SK-N-SH (cell line): Measurements from ENCODE around the gene GLRA1. TPM values are rescaled to one million over a fixed set of nuclear protein-coding genes. Genes with fewer than 3 reads are reported as not detected.
A peak's percentile ranks its signal among the peaks of the same experiment; 100 is the strongest.

Experiments
- CTCF ChIA-PET: fragments of 300-600, 350-600 bp; formaldehyde crosslinking; extraction: SDS; loops from one replicate; lab custom pipeline; 2021; lab: Yijun Ruan, JAX
- POLR2A ChIA-PET: fragments of 350-600 bp; sonication (Branson Sonifier 250); formaldehyde crosslinking; extraction: SDS; loops from one replicate; lab custom pipeline; 2020; ENCODE audit warnings: antibody characterized with exemption, inconsistent platforms; lab: Yijun Ruan, JAX
- DNase-seq: peaks from one replicate; pipeline ENCODE4 v3.0.0; 2012
- H2AFZ ChIP-seq: fragments of 200-600 bp; sonication (generic); 2 replicates; pipeline ENCODE4 v1.8.1; 2016; ENCODE audit warnings: antibody characterized with exemption, mild to moderate bottlenecking, low read depth
- H3F3A ChIP-seq: fragments of 200-600 bp; sonication (generic); replicated peaks from 2 replicates; pipeline ENCODE3; 2016; ENCODE audit warnings: antibody characterized with exemption, mild to moderate bottlenecking; ENCODE audit not compliant: insufficient read depth
- H3K27ac ChIP-seq, 2 experiments: fragments of 200-500 bp in 1 of 2; fragments of 200-600 bp in 1 of 2; sonication (Bioruptor generic) in 1 of 2; sonication (generic), shearing (Covaris generic) in 1 of 2; 2 replicates each; pipeline versions ENCODE4 v1.5.1 to v1.6.1; 2014 to 2016; ENCODE audit warnings: low read depth in 2 of 2, inconsistent platforms in 1 of 2, low read length in 1 of 2, mild to moderate bottlenecking in 1 of 2, mixed read lengths in 1 of 2
- H3K27me3 ChIP-seq: fragments of 200-600 bp; sonication (generic), shearing (Covaris generic); 2 replicates; pipeline ENCODE4 v1.6.1; 2016; ENCODE audit warnings: mixed run types; ENCODE audit not compliant: insufficient read depth
- H3K36me3 ChIP-seq, 2 experiments: fragments of 200-500 bp in 1 of 2; fragments of 200-600 bp in 1 of 2; sonication (Bioruptor generic) in 1 of 2; sonication (generic) in 1 of 2; replicated peaks in 1 of 2; 2 replicates each; pipeline versions ENCODE3 to v1.5.1; 2014 to 2016; ENCODE audit warnings: low read length in 1 of 2, mild to moderate bottlenecking in 1 of 2; ENCODE audit not compliant: insufficient read depth in 2 of 2, control insufficient read depth in 1 of 2
- H3K4me1 ChIP-seq, 2 experiments: fragments of 200-500 bp in 1 of 2; fragments of 200-600 bp in 1 of 2; sonication (Bioruptor generic) in 1 of 2; sonication (generic), shearing (Covaris generic) in 1 of 2; 2 replicates each; pipeline versions ENCODE4 v1.5.1 to v1.6.1; 2014 to 2016; ENCODE audit warnings: low read depth in 1 of 2, low read length in 1 of 2, mixed run types in 1 of 2; ENCODE audit not compliant: insufficient read depth in 2 of 2, control insufficient read depth in 1 of 2
- H3K4me2 ChIP-seq: fragments of 200-600 bp; sonication (generic), shearing (Covaris generic); 2 replicates; pipeline ENCODE4 v1.6.1; 2017; ENCODE audit warnings: mixed run types
- H3K4me3 ChIP-seq, 2 experiments: fragments of 200-500 bp in 1 of 2; fragments of 200-600 bp in 1 of 2; sonication (Bioruptor generic) in 1 of 2; sonication (generic), shearing (Covaris generic) in 1 of 2; 2 replicates each; pipeline versions ENCODE4 v1.5.1 to v1.8.1; 2014 to 2016; ENCODE audit warnings: low read depth in 2 of 2, inconsistent platforms in 1 of 2, low read length in 1 of 2, mild to moderate bottlenecking in 1 of 2, mixed read lengths in 1 of 2, moderate library complexity in 1 of 2
- H3K79me2 ChIP-seq: fragments of 200-600 bp; sonication (generic); 2 replicates; pipeline ENCODE4 v1.8.1; 2017; ENCODE audit warnings: mild to moderate bottlenecking; ENCODE audit not compliant: insufficient read depth
- H3K9ac ChIP-seq: fragments of 200-600 bp; sonication (generic); 2 replicates; pipeline ENCODE4 v1.6.1; 2017; ENCODE audit warnings: mixed run types
- H3K9me2 ChIP-seq: fragments of 200-600 bp; sonication (generic); 2 replicates; pipeline ENCODE4 v1.6.1; 2017; ENCODE audit warnings: mixed run types
- H3K9me3 ChIP-seq: fragments of 200-600 bp; sonication (generic); 2 replicates; pipeline ENCODE4 v1.6.1; 2017; ENCODE audit warnings: mixed run types, mild to moderate bottlenecking, moderate library complexity
- H4K20me1 ChIP-seq: fragments of 200-600 bp; sonication (generic); 2 replicates; pipeline ENCODE4 v1.6.1; 2017; ENCODE audit warnings: mild to moderate bottlenecking, mixed run types; ENCODE audit not compliant: insufficient read depth
- EP300 ChIP-seq, 2 experiments: IDR thresholded peaks; 2 replicates each; pipeline versions ENCODE4 v1.4.0 to v1.6.1; 2012; ENCODE audit warnings: borderline replicate concordance in 1 of 2, low read depth in 1 of 2, low read length in 1 of 2
- EZH2phosphoT487 ChIP-seq: fragments of 200-600 bp; sonication (generic); IDR thresholded peaks from 2 replicates; pipeline ENCODE4 v1.6.1; 2017; ENCODE audit warnings: low read depth, mixed run types, mild to moderate bottlenecking, antibody characterized with exemption, moderate library complexity, borderline replicate concordance
- FOSL2 ChIP-seq: IDR thresholded peaks from 2 replicates; pipeline ENCODE4 v1.4.0; 2012; ENCODE audit warnings: low read depth, mild to moderate bottlenecking, moderate library complexity, borderline replicate concordance
- GABPA ChIP-seq: IDR thresholded peaks from 2 replicates; pipeline ENCODE4 v1.4.0; 2012; ENCODE audit warnings: low read depth, mild to moderate bottlenecking
- NRF1 ChIP-seq: IDR thresholded peaks from 2 replicates; pipeline ENCODE4 v1.6.1; 2012; ENCODE audit warnings: low read depth, mild to moderate bottlenecking, low read length
- RCOR1 ChIP-seq: fragments of 150-350 bp; IDR thresholded peaks from 2 replicates; pipeline ENCODE4 v1.6.1; 2017; ENCODE audit warnings: antibody characterized with exemption, low read length
- SIN3A ChIP-seq: IDR thresholded peaks from 2 replicates; pipeline ENCODE4 v1.6.1; 2012; ENCODE audit warnings: low read depth, mild to moderate bottlenecking, low read length, moderate library complexity, borderline replicate concordance
- TAF1 ChIP-seq: IDR thresholded peaks from 2 replicates; pipeline ENCODE4 v1.6.1; 2012; ENCODE audit warnings: low read depth, mild to moderate bottlenecking, low read length, moderate library complexity, borderline replicate concordance
- TCF12 ChIP-seq: IDR thresholded peaks from 2 replicates; pipeline ENCODE4 v1.4.0; 2012
- TEAD4 ChIP-seq: IDR thresholded peaks from 2 replicates; pipeline ENCODE4 v1.4.0; 2012; ENCODE audit warnings: mild to moderate bottlenecking, borderline replicate concordance; ENCODE audit not compliant: insufficient read depth
- YY1 ChIP-seq: IDR thresholded peaks from 2 replicates; pipeline ENCODE4 v1.4.0; 2012; ENCODE audit warnings: low read depth, mild to moderate bottlenecking
- WGBS: methylation state at CpG from one replicate; pipeline ENCODE4 v1.1.6; 2017; ENCODE audit warnings: low lambda C conversion rate; 5-methylcytosine and 5-hydroxymethylcytosine counted together
- polyA plus RNA-seq, 3 experiments: library from polyadenylated mRNA; depleted of rRNA; stranded (reverse); fragments of >200 nt; gene quantifications; 2 replicates each; pipeline ENCODE4 v1.2.3, GENCODE V29; 2012
- TF ChIP-seq, protein P1 (sequence below): IDR thresholded peaks from 2 replicates; pipeline ENCODE4 v1.4.0; 2012; ENCODE audit warnings: low read depth, borderline replicate concordance

Gene GLRA1
- polyA plus RNA-seq, 1 of the 3 experiments (the other 2 are of a cell fraction): not detected

DNA sequence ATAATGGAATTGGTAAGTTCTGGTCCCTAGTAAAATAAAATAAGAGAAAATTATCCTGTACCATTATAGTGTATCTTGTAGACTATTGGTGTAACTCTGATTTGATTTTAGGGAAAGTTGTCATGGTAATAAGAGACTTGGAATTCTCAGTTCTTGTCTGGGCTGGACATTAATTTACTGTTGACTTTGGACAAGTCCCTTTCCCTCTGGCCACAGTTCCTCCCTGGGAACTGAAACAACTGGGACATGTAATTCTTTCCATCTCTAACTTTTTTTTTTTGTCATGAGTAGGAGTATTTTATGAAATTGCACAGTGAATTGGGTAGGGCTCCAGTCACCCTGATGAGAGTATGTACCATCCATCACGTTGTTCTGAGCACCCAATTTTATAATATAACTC lies 15.0 kb downstream of the GLRA1 start:
- H3K79me2 ChIP-seq: no peaks in the 10 kb centered on the region
- CTCF ChIA-PET: interaction anchor here (1.6 kb wide), 1 partner anchor 14 kb away, joined by 6 read pairs; no protein-coding TSS in a partner anchor

DNA sequence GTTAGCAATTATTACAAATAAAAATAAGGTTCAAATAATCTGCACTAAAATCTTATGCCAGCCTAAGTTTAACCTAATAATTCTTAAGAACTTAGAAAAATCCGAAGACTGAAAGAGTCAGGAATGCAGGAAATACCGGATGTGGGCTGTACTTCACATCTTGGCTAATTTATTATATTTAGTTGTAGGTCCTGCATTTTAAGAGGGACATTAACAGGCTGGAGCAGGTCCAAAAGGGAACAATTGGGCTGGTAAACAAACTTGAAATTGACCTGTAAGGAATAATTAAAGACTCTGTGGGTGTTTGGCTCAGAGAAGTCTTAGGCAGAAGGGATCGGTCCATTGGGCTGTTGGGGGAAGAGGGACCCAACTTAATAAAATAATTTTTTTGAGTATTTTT lies 18.4 kb downstream of the GLRA1 start:
- H4K20me1 ChIP-seq: no peaks in the 10 kb centered on the region
- no peaks in the 10 kb centered on the region for H3K79me2 ChIP-seq
- H3K27ac ChIP-seq: no peak overlapping the region
- no peak for DNase-seq
- H2AFZ ChIP-seq: peak overlapping the region; percentile 5; the same call in 1 of the 2 replicates
- no peaks in the 10 kb centered on the region for H3K27me3 ChIP-seq
- no peak for TF ChIP-seq EP300 (IDR thresholded peaks at IDR 0.05; ENCODE audit: borderline replicate concordance in 1 of 2, low read depth in 1 of 2, low read length in 1 of 2)
- TF ChIP-seq, all 33 proteins: peak for 0
- Histone ChIP-seq H3K9ac (no peak overlapping the region), H3K4me1 (peaks cover 0 to 20% of the 10 kb centered on the region in 2 experiments; a peak in 2 of 4 replicates), H3K4me2 (no peak overlapping the region), H3K36me3 (no peaks in the 10 kb centered on the region), H3F3A (no peaks in the 10 kb centered on the region), H3K4me3 (no peak overlapping the region), H3K9me2 (no peaks in the 10 kb centered on the region), H3K9me3 (no peaks in the 10 kb centered on the region)
- WGBS: 29% methylated on average over 3 of the region's 3 CpGs
- ChIA-PET POLR2A (no interaction called here), CTCF (no interaction called here)

More for the DNA sequence above, 15.0 kb downstream of the GLRA1 start:
- POLR2A ChIA-PET: no interaction called here
- no peak for DNase-seq
- H3K27ac ChIP-seq: no peak overlapping the region
- TF ChIP-seq NRF1: no peak
- TF ChIP-seq, protein P1, sequence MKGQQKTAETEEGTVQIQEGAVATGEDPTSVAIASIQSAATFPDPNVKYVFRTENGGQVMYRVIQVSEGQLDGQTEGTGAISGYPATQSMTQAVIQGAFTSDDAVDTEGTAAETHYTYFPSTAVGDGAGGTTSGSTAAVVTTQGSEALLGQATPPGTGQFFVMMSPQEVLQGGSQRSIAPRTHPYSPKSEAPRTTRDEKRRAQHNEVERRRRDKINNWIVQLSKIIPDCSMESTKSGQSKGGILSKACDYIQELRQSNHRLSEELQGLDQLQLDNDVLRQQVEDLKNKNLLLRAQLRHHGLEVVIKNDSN: no peak
- TF ChIP-seq TEAD4: no peak
- TF ChIP-seq EZH2phosphoT487: no peak
- no peak for TF ChIP-seq TCF12
- no peak for TF ChIP-seq RCOR1
- no peak for TF ChIP-seq YY1
- no peak for TF ChIP-seq TAF1
- TF ChIP-seq GABPA: no peak
- no peak for TF ChIP-seq FOSL2
- H4K20me1 ChIP-seq: no peaks in the 10 kb centered on the region
- no peaks in the 10 kb centered on the region for H3K27me3 ChIP-seq
- H2AFZ ChIP-seq: no peak overlapping the region
- no peak overlapping the region for H3K9ac ChIP-seq
- WGBS: 0% methylated on average over 1 of the region's 1 CpG
- H3K36me3 ChIP-seq: no peaks in the 10 kb centered on the region
- no peaks in the 10 kb centered on the region for H3F3A ChIP-seq
- H3K9me3 ChIP-seq: no peaks in the 10 kb centered on the region
- H3K9me2 ChIP-seq: no peaks in the 10 kb centered on the region
- no peak overlapping the region for H3K4me2 ChIP-seq
- no peak overlapping the region for H3K4me3 ChIP-seq
- peaks cover 0 to 16% of the 10 kb centered on the region in 2 experiments; a peak in 2 of 4 replicates for H3K4me1 ChIP-seq

DNA sequence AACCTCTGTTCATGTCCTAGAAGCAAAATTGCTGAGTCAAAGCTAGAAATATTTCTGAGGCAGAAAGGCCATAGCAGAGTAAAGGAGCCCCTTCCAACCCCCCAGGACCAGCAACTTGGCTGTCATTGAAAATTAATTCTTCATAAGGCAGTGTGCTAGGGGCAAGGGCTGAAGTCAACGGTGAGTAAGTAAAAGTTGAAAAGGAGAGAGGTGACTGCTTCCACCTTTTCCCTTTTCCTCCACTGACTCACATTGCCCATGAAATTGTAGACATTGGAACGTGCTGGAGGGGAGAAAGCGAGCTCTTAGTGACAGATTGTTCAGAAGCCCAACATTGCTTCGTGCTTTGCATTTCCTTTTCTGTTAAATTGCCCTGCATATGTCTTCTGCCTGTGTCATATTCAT lies 19.1 kb downstream of the GLRA1 start:
- H3K4me1 ChIP-seq: peaks cover 0 to 20% of the 10 kb centered on the region in 2 experiments; a peak in 2 of 4 replicates
- CTCF ChIA-PET: interaction anchor here (1.4 to 1.9 kb wide), 2 partner anchors 235 to 237 kb away, joined by 3 to 6 read pairs; no protein-coding TSS in a partner anchor
- H3K4me2 ChIP-seq: 0 out of 2 replicates have a peak overlapping the region, but pooled peaks have one; percentile 5
- 24% methylated on average over 4 of the region's 4 CpGs for WGBS
- H3K4me3 ChIP-seq: no peak overlapping the region
- no peaks in the 10 kb centered on the region for H3K79me2 ChIP-seq
- H3K27ac ChIP-seq: no peak overlapping the region
- H2AFZ ChIP-seq: no peak overlapping the region
- no peaks in the 10 kb centered on the region for H4K20me1 ChIP-seq
- no peaks in the 10 kb centered on the region for H3K36me3 ChIP-seq
- POLR2A ChIA-PET: no interaction called here
- H3K9me2 ChIP-seq: no peaks in the 10 kb centered on the region
- H3K9ac ChIP-seq: no peak overlapping the region
- no peak for TF ChIP-seq FOSL2
- no peak for TF ChIP-seq RCOR1
- no peak for TF ChIP-seq SIN3A
- H3F3A ChIP-seq: no peaks in the 10 kb centered on the region
- H3K27me3 ChIP-seq: no peaks in the 10 kb centered on the region
- H3K9me3 ChIP-seq: no peaks in the 10 kb centered on the region
- DNase-seq: no peak
